Keratinocyte (primary cell): ENCODE measurements around the gene CCIN.

ENCODE experiments used
- CTCF ChIP-seq, 3 experiments: IDR thresholded peaks in 1 of 3; conservative IDR thresholded peaks in 1 of 3; optimal IDR thresholded peaks in 1 of 3; 2 replicates in 2 of 3; 3 replicates in 1 of 3; pipeline versions ENCODE3 to v1.5.1; 2011; ENCODE audit warnings: low read length in 3 of 3, mild to moderate bottlenecking in 3 of 3, moderate library complexity in 2 of 3, control low read depth in 1 of 3, inconsistent platforms in 1 of 3; ENCODE audit not compliant: insufficient read depth in 2 of 3; ENCODE audit errors: extremely low read depth in 1 of 3
- EZH2 ChIP-seq: IDR thresholded peaks from one replicate; pipeline ENCODE4 v1.6.1; 2012; ENCODE audit warnings: inconsistent platforms, mild to moderate bottlenecking, low read length, moderate library complexity

- TF ChIP-seq CTCF (optimal IDR thresholded peaks at IDR 0.05 in 1 of 3, IDR thresholded peaks at IDR 0.05 in 1 of 3, conservative IDR thresholded peaks at IDR 0.05 in 1 of 3; ENCODE audit: extremely low read depth in 1 of 3, insufficient read depth in 2 of 3, low read length in 3 of 3) (no peak), EZH2 (no peak)
Observed at GRCh38 chr9:36189976-36190375, 20.8 kb downstream of the CCIN start.
